Bronchial epithelial cell (primary cell): ENCODE data around the gene LTB. TPM values are rescaled to one million over a fixed set of nuclear protein-coding genes. Genes with fewer than 3 reads are reported as not detected.

ENCODE experiments used
- DNase-seq: peaks from one replicate; pipeline ENCODE4 v3.0.0-alpha.2; 2010; ENCODE audit warnings: low read depth
- FAIRE-seq: peaks from 2 replicates; lab custom pipeline; 2011; peaks lifted over from hg19 to GRCh38; lab: Jason Lieb, UNC
- H3K27me3 ChIP-seq: 2 replicates; pipeline ENCODE4 v1.5.1; 2011; ENCODE audit warnings: low read length; ENCODE audit not compliant: control insufficient read depth, insufficient read depth
- H3K36me3 ChIP-seq: 2 replicates; pipeline ENCODE4 v1.5.1; 2011; ENCODE audit warnings: low read length; ENCODE audit not compliant: control insufficient read depth, insufficient read depth
- H3K4me3 ChIP-seq: 2 replicates; pipeline ENCODE4 v1.5.1; 2011; ENCODE audit warnings: mild to moderate bottlenecking, low read depth, low read length, control low read depth
- CTCF ChIP-seq: IDR thresholded peaks from 2 replicates; pipeline ENCODE4 v1.5.1; 2011; ENCODE audit warnings: mild to moderate bottlenecking, moderate library complexity, low read length, control low read depth, inconsistent platforms; ENCODE audit not compliant: insufficient read depth, severe bottlenecking
- total RNA-seq: library from RNA; depleted of rRNA; stranded (reverse); fragments of >200 nt; gene quantifications from 2 replicates; pipeline ENCODE4 v1.2.1, GENCODE V29; 2014

The LTB gene
- total RNA-seq, 1 donor from 2014 or later = not detected

GRCh38 chr6:31579546-31580437 lies 2.4 kb downstream of the LTB start:
- TF ChIP-seq CTCF = no peak
- no peak for DNase-seq
- no peak overlapping the region for H3K4me3 ChIP-seq
- no peaks in the 10 kb centered on the region for H3K27me3 ChIP-seq
- no peak for FAIRE-seq
- no peaks in the 10 kb centered on the region for H3K36me3 ChIP-seq

- FAIRE-seq (no peak), DNase-seq (no peak)
- no peak for TF ChIP-seq CTCF
- no peaks in the 10 kb centered on the region for H3K36me3 ChIP-seq
- H3K27me3 ChIP-seq = no peaks in the 10 kb centered on the region
- H3K4me3 ChIP-seq = no peak overlapping the region
Observed at GRCh38 chr6:31579119-31579505, 3.1 kb downstream of the LTB start.

GRCh38 chr6:31578184-31579118 lies 3.8 kb downstream of the LTB start:
- DNase-seq = peak; percentile 77
- Histone ChIP-seq H3K36me3 (no peaks in the 10 kb centered on the region), H3K27me3 (no peaks in the 10 kb centered on the region), H3K4me3 (no peak overlapping the region)
- TF ChIP-seq CTCF = no peak
- FAIRE-seq = no peak

GRCh38 chr6:31577579-31577966 lies 4.7 kb downstream of the LTB start:
- H3K4me3 ChIP-seq = no peak overlapping the region
- no peak for TF ChIP-seq CTCF
- no peak for FAIRE-seq
- H3K27me3 ChIP-seq = no peaks in the 10 kb centered on the region
- H3K36me3 ChIP-seq = no peaks in the 10 kb centered on the region
- DNase-seq = no peak

GRCh38 chr6:31576897-31577578 lies 5.2 kb downstream of the LTB start:
- DNase-seq = no peak
- no peak for TF ChIP-seq CTCF
- FAIRE-seq = no peak
- no peaks in the 10 kb centered on the region for H3K36me3 ChIP-seq
- H3K4me3 ChIP-seq = no peak overlapping the region
- no peaks in the 10 kb centered on the region for H3K27me3 ChIP-seq
